NCI-H1105 treated with DMSO at 0.1 percent for 48 hours (cell line): ENCODE data around the gene AP5S1.
"Not testable (repeated sequence)": the region's sequence is repeated elsewhere in the genome, so short reads cannot be mapped to it uniquely, and the experiment has no call there.

Source experiments
- DNase-seq: peaks from one replicate; lab custom pipeline; 2025; lab: John Stamatoyannopoulos, UW

Gene AP5S1

GRCh38 chr20:3820048-3820900 is at the start of gene AP5S1:
Gene AP5S1 (plus strand): TSS chr20:3820547. CDS start chr20:3822118, 1,571 bp downstream.
- peak; percentile 95 for DNase-seq

GRCh38 chr20:3771552-3772058 is 48.7 kb upstream of the AP5S1 start:
- no peak for DNase-seq

- DNase-seq = no peak
These were observed 44.8 kb upstream of the AP5S1 start for GRCh38 chr20:3775457-3776108.

- no peak for DNase-seq
These were observed 43.0 kb upstream of the AP5S1 start for GRCh38 chr20:3777381-3777715.

GRCh38 chr20:3777716-3778629 is 42.4 kb upstream of the AP5S1 start:
- DNase-seq = peak; percentile 40

GRCh38 chr20:3778976-3779375 is 41.4 kb upstream of the AP5S1 start:
- no peak for DNase-seq

- DNase-seq = peak; percentile 94
These were observed 39.0 kb upstream of the AP5S1 start, which contains the start of gene SPEF1 for GRCh38 chr20:3781153-3781910. Gene SPEF1 (minus strand): TSS chr20:3781448. CDS start chr20:3781287, 161 bp downstream.

GRCh38 chr20:3782597-3782996 is 37.8 kb upstream of the AP5S1 start:
- DNase-seq = no peak

GRCh38 chr20:3783068-3783489 is 37.3 kb upstream of the AP5S1 start:
- no peak for DNase-seq

GRCh38 chr20:3783511-3784195 is 36.7 kb upstream of the AP5S1 start:
- DNase-seq = no peak

GRCh38 chr20:3784216-3784853 is 36.0 kb upstream of the AP5S1 start:
- DNase-seq = no peak

- no peak for DNase-seq
These were observed 35.5 kb upstream of the AP5S1 start for GRCh38 chr20:3784863-3785239.

GRCh38 chr20:3785240-3786125 is 34.9 kb upstream of the AP5S1 start:
- no peak for DNase-seq

GRCh38 chr20:3786126-3786484 is 34.2 kb upstream of the AP5S1 start:
- DNase-seq = peak; percentile 41

- DNase-seq = peak; percentile 81
These were observed 33.6 kb upstream of the AP5S1 start, which contains the start of gene CENPB for GRCh38 chr20:3786665-3787323. Gene CENPB (minus strand): TSS chr20:3786740. CDS start chr20:3786483, 257 bp downstream.

- DNase-seq = no peak
These were observed 32.9 kb upstream of the AP5S1 start for GRCh38 chr20:3787324-3788014.

GRCh38 chr20:3788685-3789155 is 31.6 kb upstream of the AP5S1 start:
- DNase-seq = no peak

- DNase-seq = not testable (repeated sequence)
These were observed 31.1 kb upstream of the AP5S1 start for GRCh38 chr20:3789201-3789600.
